Thyroid gland (tissue), 4 donors: ENCODE data around the gene CH25H.
"Not testable (repeated sequence)": the region's sequence is repeated elsewhere in the genome, so short reads cannot be mapped to it uniquely, and the experiment has no call there.

Experiments used
- POLR2A ChIP-seq, 2 donors: fragments of 450-650 bp; IDR thresholded peaks; one replicate each; pipeline ENCODE4 v1.6.1; 2017; ENCODE audit warnings: antibody characterized with exemption in 2 of 2, mild to moderate bottlenecking in 2 of 2, moderate library complexity in 1 of 2
- TF ChIP-seq, protein P1 (sequence below), 6 experiments: fragments of 200-600 bp in 3 of 6; fragments of 450-650 bp in 3 of 6; sonication (generic) in 3 of 6; IDR thresholded peaks; one replicate each; pipeline ENCODE4 v1.5.1; 2016 to 2019; ENCODE audit warnings: antibody characterized with exemption in 6 of 6, mild to moderate bottlenecking in 2 of 6, inconsistent platforms in 1 of 6, moderate library complexity in 1 of 6

DNA sequence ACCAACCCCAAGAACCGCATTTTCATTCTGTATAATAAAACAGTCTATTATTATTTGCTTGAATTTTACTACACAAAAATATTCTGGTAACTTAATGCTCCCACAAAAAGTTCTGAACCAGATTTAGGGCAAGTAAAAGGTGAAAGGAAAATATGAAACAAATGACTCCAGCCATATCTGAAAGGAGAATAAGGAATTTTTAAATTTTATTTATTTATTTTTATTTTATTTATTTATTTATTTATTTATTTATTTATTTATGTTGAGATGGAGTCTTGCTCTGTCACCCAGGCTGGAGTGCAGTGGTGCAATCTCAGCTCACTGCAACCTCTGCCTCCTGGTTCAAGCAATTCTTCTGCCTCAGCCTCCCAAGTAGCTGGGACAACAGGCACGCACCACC is 40.5 kb upstream of the CH25H start:
- TF ChIP-seq, protein P1, sequence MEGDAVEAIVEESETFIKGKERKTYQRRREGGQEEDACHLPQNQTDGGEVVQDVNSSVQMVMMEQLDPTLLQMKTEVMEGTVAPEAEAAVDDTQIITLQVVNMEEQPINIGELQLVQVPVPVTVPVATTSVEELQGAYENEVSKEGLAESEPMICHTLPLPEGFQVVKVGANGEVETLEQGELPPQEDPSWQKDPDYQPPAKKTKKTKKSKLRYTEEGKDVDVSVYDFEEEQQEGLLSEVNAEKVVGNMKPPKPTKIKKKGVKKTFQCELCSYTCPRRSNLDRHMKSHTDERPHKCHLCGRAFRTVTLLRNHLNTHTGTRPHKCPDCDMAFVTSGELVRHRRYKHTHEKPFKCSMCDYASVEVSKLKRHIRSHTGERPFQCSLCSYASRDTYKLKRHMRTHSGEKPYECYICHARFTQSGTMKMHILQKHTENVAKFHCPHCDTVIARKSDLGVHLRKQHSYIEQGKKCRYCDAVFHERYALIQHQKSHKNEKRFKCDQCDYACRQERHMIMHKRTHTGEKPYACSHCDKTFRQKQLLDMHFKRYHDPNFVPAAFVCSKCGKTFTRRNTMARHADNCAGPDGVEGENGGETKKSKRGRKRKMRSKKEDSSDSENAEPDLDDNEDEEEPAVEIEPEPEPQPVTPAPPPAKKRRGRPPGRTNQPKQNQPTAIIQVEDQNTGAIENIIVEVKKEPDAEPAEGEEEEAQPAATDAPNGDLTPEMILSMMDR (IDR thresholded peaks at IDR 0.05), result not testable (repeated sequence)
- TF ChIP-seq POLR2A (IDR thresholded peaks at IDR 0.05), result not testable (repeated sequence)
